Measurements from ENCODE around the gene ATXN7L1.

- TF ChIP-seq CTCF (IDR thresholded peaks at IDR 0.05), result no peak
- TF ChIP-seq POLR2A (IDR thresholded peaks at IDR 0.05), result no peak
These were observed 152.8 kb downstream of the ATXN7L1 start for GRCh38 chr7:105723572-105723971.
